NB4 (cell line): ENCODE data around the gene REPS2.

Experiments
- DNase-seq: peaks from one replicate; pipeline ENCODE4 v3.0.0; 2010; ENCODE audit warnings: low read depth
- H3K4me3 ChIP-seq: one replicate; pipeline ENCODE4 v1.5.1; 2011; ENCODE audit warnings: mild to moderate bottlenecking, low read depth, low read length, moderate library complexity
- MYC ChIP-seq: IDR thresholded peaks from 2 replicates; pipeline ENCODE4 v1.6.1; 2011; ENCODE audit warnings: low read depth, low read length
- POLR2A ChIP-seq: IDR thresholded peaks from 2 replicates; pipeline ENCODE4 v1.6.1; 2011; ENCODE audit warnings: mild to moderate bottlenecking; ENCODE audit not compliant: insufficient read length; ENCODE audit errors: extremely low read depth
- TF ChIP-seq, protein P1 (sequence below): IDR thresholded peaks from one replicate; pipeline ENCODE4 v1.5.1; 2012; ENCODE audit warnings: low read depth, low read length
- TF ChIP-seq, protein P2 (sequence below): IDR thresholded peaks from 2 replicates; pipeline ENCODE4 v1.6.1; 2011; ENCODE audit warnings: low read depth, low read length

Gene REPS2

GRCh38 chrX:16994736-16995135 is 48.3 kb downstream of the REPS2 start:
- DNase-seq, result no peak
- TF ChIP-seq MYC (no peak), POLR2A (no peak)
- TF ChIP-seq, protein P1, sequence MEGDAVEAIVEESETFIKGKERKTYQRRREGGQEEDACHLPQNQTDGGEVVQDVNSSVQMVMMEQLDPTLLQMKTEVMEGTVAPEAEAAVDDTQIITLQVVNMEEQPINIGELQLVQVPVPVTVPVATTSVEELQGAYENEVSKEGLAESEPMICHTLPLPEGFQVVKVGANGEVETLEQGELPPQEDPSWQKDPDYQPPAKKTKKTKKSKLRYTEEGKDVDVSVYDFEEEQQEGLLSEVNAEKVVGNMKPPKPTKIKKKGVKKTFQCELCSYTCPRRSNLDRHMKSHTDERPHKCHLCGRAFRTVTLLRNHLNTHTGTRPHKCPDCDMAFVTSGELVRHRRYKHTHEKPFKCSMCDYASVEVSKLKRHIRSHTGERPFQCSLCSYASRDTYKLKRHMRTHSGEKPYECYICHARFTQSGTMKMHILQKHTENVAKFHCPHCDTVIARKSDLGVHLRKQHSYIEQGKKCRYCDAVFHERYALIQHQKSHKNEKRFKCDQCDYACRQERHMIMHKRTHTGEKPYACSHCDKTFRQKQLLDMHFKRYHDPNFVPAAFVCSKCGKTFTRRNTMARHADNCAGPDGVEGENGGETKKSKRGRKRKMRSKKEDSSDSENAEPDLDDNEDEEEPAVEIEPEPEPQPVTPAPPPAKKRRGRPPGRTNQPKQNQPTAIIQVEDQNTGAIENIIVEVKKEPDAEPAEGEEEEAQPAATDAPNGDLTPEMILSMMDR, result no peak
- TF ChIP-seq, protein P2, sequence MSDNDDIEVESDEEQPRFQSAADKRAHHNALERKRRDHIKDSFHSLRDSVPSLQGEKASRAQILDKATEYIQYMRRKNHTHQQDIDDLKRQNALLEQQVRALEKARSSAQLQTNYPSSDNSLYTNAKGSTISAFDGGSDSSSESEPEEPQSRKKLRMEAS, result no peak

GRCh38 chrX:16997313-16997712 is 50.9 kb downstream of the REPS2 start:
- TF ChIP-seq, protein P1, result no peak
- no peak for TF ChIP-seq POLR2A
- TF ChIP-seq, protein P2, result no peak
- no peak for TF ChIP-seq MYC
- no peak overlapping the region for H3K4me3 ChIP-seq
- DNase-seq, result no peak

More at GRCh38 chrX:16994736-16995135, 48.3 kb downstream of the REPS2 start:
- H3K4me3 ChIP-seq, result no peak overlapping the region

GRCh38 chrX:16999275-16999674 is 52.8 kb downstream of the REPS2 start:
- DNase-seq, result no peak
- TF ChIP-seq, protein P1, result no peak
- TF ChIP-seq, protein P2, result no peak
- TF ChIP-seq MYC, result no peak
- no peak for TF ChIP-seq POLR2A
- H3K4me3 ChIP-seq, result no peak overlapping the region

- TF ChIP-seq, protein P2, result no peak
- TF ChIP-seq POLR2A (no peak), MYC (no peak)
- DNase-seq, result no peak
Measured at GRCh38 chrX:17000751-17001150, 54.3 kb downstream of the REPS2 start.

GRCh38 chrX:17005712-17006368 is 59.4 kb downstream of the REPS2 start:
- TF ChIP-seq MYC (no peak), POLR2A (no peak)
- TF ChIP-seq, protein P2, result no peak
- TF ChIP-seq, protein P1, result no peak
- no peak overlapping the region for H3K4me3 ChIP-seq
- peak; percentile 78 for DNase-seq

More at GRCh38 chrX:17000751-17001150, 54.3 kb downstream of the REPS2 start:
- no peak overlapping the region for H3K4me3 ChIP-seq

DNA sequence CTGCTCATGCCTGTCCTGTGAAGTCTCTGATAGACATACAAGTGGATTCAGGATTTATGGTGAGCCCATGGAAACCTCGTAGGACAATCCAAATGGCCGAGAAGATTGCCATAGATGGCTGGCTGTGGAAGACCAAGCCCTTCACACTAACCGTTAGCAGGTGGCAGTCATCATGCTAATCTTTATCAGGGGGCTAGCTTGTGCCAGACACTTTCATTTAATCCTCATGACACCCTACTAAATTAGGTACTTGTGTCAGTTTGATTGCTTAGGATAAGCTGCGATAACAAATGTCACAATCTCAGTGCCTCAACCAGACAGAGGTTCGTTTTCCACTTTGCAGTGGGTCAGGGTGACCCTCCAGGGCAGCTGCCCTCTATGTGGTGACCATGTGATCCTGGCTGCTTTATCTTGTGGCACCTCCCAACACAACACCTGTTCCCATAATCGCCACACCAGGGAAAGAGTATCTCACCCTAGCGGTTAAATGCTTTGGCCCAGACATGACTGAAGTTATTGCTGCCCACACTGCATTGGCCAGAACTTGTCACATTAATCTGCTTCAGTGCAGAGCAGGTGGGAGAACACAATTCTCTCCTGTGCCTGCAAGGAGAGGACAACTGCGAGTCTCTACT is 60.8 kb downstream of the REPS2 start:
- DNase-seq, result peak; percentile 61
- no peak overlapping the region for H3K4me3 ChIP-seq
- TF ChIP-seq MYC, result no peak
- TF ChIP-seq POLR2A, result no peak
- TF ChIP-seq, protein P1, result peak; percentile 54
